Effector memory CD4-positive, alpha-beta T cell (primary cell): ENCODE results near the gene RTN4RL2.
A peak's percentile ranks its signal among the peaks of the same experiment; 100 is the strongest.

Experiments used
- DNase-seq, 3 donors: peaks; one replicate each; pipeline ENCODE4 v3.0.0-alpha.2; 2020
- H3K27ac ChIP-seq: 2 replicates; pipeline ENCODE4 v1.7.0; 2013; ENCODE audit warnings: mild to moderate bottlenecking, low read length, moderate library complexity; ENCODE audit not compliant: insufficient read depth, poor library complexity, severe bottlenecking
- H3K27me3 ChIP-seq: replicated peaks from 2 replicates; pipeline ENCODE4 v1.7.0; 2013; ENCODE audit warnings: mild to moderate bottlenecking, low read length; ENCODE audit not compliant: insufficient read depth, control insufficient read depth, poor library complexity, severe bottlenecking
- H3K36me3 ChIP-seq: 2 replicates; pipeline ENCODE4 v1.7.0; 2013; ENCODE audit warnings: mild to moderate bottlenecking, low read length, moderate library complexity; ENCODE audit not compliant: control insufficient read depth, insufficient read depth
- H3K4me1 ChIP-seq: 2 replicates; pipeline ENCODE4 v1.7.0; 2013; ENCODE audit warnings: low read length, mild to moderate bottlenecking; ENCODE audit not compliant: control insufficient read depth, insufficient read depth, poor library complexity, severe bottlenecking
- H3K4me3 ChIP-seq: 2 replicates; pipeline ENCODE4 v1.7.0; 2013; ENCODE audit warnings: low read length, low read depth, mild to moderate bottlenecking; ENCODE audit not compliant: insufficient read depth, poor library complexity, severe bottlenecking
- H3K9me3 ChIP-seq: 2 replicates; pipeline ENCODE4 v1.7.0; 2013; ENCODE audit warnings: mild to moderate bottlenecking, low read length, moderate library complexity; ENCODE audit not compliant: control insufficient read depth

RTN4RL2 gene

DNA sequence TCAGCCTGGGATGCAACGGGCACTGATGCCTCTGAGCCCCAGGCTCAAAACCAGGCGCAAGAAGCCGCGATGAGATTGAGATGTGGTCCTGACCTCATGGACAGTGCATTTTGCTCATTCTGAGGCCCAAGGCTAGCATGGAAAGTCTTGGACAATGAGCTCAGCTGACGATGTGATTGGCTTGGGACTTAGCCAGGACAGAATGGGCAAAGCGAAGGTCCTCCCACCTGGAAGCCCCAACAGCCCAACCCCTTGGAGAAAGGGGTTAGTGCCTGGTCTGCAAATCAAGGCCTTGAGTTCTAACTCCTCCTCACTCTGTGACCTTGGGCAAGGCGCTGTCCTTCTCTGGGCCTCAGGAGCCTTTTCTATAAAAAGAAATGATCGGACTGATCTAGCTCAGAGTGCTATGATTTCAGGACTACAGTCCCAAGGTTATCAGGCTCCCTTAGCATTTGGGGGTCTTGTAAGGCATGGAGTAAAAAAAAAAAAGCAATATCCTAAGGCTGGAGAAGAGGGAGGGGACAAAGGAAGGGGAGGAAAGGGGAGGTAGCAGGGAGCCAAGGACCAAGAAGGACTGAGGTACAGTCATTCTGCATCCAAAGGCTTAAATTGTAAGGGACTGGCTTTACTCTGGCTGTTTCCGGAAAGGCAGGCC is 36.1 kb upstream of the RTN4RL2 start:
- H3K36me3 ChIP-seq = no peaks in the 10 kb centered on the region
- no peak for DNase-seq
- H3K4me1 ChIP-seq = peaks cover 28% of the 10 kb centered on the region
- H3K27ac ChIP-seq = peak overlapping the region; percentile 68
- no peaks in the 10 kb centered on the region for H3K9me3 ChIP-seq
- H3K27me3 ChIP-seq = no peaks in the 10 kb centered on the region
- no peak overlapping the region for H3K4me3 ChIP-seq

DNA sequence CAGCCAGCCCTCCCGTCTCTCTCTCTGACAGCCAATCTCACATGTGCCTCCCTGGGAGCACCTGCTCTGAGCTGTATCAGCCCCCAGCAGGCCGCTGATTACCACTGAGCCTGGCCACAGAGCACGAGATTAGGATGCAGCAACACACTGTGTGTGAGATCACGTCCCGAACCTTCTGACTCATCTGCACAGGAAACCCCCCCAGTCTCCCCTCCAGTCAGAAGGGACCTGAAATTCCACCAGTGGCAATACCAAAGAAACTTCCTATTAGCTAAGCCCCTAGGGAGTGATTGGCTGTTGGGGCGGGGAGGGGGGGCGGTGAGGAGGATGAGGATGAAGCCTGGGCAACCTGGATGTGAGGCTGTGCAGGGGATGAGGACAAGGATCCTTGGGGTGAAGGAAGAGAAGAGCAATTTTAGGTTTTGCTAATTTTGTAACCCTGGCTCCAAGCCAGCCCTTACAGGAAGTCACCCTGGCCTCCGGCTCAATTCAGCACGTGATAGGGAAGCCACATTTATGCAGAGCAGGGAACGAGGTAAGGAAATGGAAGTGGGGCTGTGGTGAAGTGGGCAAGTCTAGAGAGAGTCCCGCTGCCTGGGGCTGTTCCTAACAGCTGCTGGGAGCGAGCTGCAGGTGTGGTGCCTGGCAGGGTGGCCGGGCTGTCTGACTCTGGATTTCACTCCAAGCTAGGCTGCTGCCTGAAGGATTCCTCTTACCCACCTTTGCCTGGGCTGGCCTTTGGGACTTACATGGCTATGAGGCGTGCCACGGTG is 35.4 kb upstream of the RTN4RL2 start:
- Histone ChIP-seq H3K4me1 (peaks cover 28% of the 10 kb centered on the region), H3K36me3 (no peaks in the 10 kb centered on the region)
- DNase-seq = peak; percentile 71 to 84 (median 80)

DNA sequence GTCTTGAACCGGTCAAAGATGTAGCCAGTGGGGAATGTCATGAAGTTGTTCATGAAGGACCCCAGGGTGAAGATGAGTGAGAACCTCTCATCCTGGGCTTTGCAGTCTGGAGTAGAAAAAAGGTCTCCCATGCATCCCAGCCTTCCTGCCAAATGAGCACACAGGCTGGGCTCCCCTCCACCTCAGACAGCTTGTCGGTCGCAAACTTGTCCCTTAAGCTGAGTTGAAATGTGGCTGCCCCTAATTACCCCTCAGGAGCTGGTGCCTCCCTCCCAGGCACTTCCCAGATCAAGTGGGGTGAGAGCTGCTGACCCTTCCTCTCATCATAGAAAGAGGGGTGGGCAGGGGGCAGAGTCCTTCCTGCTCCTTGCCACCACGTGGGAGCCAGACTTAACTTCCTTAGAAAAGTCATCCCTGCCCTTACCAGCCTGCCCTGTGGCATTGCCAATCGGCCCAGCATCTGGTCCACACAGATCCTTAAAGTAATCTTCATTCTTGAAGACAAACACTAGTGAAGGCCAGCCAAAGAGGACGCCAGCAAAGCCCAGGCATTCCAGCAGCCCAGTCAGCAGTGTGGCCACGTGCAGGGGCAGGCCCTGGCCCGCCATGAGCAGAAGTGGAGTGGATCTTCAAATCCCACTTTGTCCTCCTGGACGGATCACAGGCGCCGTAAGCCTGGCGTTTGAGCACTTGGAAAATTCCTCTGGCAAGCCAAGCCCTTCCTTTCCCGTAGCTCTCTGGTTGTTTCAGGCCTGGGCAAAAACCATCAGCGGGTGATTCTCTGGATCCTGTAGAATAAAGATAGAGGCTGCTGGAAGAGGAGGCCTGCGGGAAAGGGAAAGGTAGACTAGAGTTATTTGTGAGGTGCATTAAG is 34.5 kb upstream of the RTN4RL2 start:
- H3K27ac ChIP-seq = peak overlapping the region; percentile 59
- no peak for DNase-seq
- no peaks in the 10 kb centered on the region for H3K27me3 ChIP-seq
- H3K36me3 ChIP-seq = no peaks in the 10 kb centered on the region
- H3K4me3 ChIP-seq = peak overlapping the region; percentile 61
- peaks cover 28% of the 10 kb centered on the region for H3K4me1 ChIP-seq
- H3K9me3 ChIP-seq = no peaks in the 10 kb centered on the region

More for the DNA sequence above, 35.4 kb upstream of the RTN4RL2 start:
- Histone ChIP-seq H3K9me3 (no peaks in the 10 kb centered on the region), H3K4me3 (peak overlapping the region; percentile 28), H3K27ac (peak overlapping the region; percentile 68), H3K27me3 (no peaks in the 10 kb centered on the region)

DNA sequence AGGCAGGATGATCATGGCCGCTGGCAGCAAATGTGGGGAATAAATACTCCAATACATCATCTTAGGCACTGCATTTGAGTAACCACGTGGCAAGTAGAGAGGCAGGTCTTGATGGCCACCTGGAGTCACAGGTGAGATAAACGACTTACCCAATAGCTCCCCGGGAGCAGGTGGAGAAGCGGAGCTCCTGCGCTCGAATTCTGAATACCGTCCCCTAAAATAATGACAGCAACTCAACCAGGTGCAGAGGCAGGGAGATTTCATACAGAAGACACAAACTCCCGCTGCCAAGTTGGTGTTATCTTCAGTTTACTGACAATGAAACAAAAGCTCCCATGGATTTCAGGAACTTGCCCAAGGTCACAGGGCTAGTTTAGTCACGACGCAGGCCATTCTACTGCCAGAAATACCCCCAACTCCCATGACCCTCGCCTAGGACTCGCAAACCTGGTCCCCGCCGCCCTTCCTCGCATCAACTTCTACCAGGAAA is 33.8 kb upstream of the RTN4RL2 start:
- peak overlapping the region; percentile 61 for H3K4me3 ChIP-seq
- no peaks in the 10 kb centered on the region for H3K27me3 ChIP-seq
- peak overlapping the region; percentile 56 for H3K27ac ChIP-seq
- DNase-seq = no peak
- H3K36me3 ChIP-seq = no peaks in the 10 kb centered on the region
- no peaks in the 10 kb centered on the region for H3K9me3 ChIP-seq
- peaks cover 28% of the 10 kb centered on the region for H3K4me1 ChIP-seq

DNA sequence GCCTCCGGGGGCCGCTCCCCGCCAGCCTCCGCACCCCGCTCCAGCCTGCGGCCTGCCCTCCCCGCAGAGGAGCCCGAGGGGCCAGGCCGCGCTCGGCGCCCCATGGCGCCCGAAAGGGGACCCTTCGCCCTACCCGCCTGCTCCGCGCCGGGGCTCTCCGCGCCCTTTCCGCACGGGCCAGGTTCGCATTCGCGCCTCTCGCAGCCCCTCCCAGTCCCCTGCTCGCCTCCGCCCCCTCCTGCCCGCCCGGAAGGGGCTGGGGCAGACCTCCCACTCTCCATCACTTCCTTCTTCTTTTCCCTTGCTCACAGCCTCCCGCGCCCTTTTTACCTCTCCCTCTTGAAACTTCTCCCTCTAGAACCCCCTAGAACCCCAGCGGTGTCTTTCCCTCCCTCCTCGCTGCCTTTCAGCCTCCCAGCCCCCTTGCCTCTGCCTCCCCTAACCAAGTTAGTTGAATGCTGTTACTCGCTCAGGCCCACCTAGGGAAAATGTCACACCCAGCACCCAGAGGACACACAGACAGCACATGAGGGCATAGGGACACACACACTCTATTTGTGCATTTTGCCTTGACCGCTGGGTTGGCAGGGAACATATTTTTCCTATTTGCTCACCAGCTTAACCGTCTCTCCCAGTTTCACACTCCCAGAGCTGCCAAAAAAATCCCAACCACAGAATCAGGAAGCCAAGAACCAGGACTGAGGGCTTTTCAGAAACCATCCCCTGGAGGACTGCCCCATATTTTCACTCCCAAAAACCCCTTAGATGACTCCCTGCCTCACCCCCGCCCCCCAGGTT is 33.2 kb upstream of the RTN4RL2 start, which contains the start of gene SLC43A3:
TSS of gene SLC43A3 (minus strand) at position 193 of the 798 bp plus-strand sequence. CDS start 949 bp downstream, outside the sequence.
- Histone ChIP-seq H3K4me3 (peak within 1 kb of the TSS; percentile 61), H3K27ac (peak within 1 kb of the TSS; percentile 56), H3K9me3 (no peaks in the 10 kb centered on the region), H3K36me3 (no peaks in the 10 kb centered on the region), H3K27me3 (no peaks in the 10 kb centered on the region), H3K4me1 (peaks cover 28% of the 10 kb centered on the region)
- DNase-seq = peak; percentile 31 to 35 (median 32)

DNA sequence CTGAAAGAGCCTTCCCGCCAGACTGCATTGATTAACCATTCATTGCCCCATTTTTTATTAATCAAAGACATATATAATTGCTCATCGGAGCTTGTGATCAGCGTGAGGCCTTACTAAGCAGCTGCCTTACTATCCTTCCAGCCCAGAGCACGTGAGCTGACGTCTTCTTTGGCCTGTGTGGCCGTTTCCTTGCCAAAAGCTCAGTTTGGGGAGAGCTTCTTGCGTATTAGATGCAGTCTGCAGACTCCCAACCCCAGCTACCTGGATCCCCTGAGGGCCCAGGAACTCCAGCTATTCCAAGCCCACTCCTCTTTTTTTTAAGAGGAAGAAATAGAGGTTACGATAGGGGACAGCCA is 32.6 kb upstream of the RTN4RL2 start:
- Histone ChIP-seq H3K9me3 (no peaks in the 10 kb centered on the region), H3K4me1 (peaks cover 28% of the 10 kb centered on the region), H3K27me3 (no peaks in the 10 kb centered on the region), H3K27ac (no peak overlapping the region), H3K36me3 (no peaks in the 10 kb centered on the region), H3K4me3 (no peak overlapping the region)
- no peak for DNase-seq

DNA sequence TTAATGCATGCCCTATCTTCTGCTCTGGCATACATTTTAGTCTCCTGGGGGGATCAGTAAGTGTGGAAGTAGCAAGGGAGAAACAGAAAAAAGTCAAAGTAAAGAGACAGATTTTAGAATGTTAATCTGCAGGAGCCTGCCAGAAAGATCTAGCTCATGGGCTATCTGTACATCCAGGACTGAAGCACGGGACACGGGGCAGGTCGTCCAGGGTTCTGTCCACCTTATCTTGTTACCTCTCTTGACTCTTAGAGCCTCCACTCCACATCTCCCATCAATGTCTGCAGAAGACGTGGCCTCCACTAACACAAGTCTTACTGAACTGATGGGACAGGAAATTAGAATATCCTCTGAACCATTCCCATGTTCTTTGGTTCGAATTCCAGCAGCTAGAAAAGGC is 31.7 kb upstream of the RTN4RL2 start:
- DNase-seq = no peak
- H3K36me3 ChIP-seq = no peaks in the 10 kb centered on the region
- no peaks in the 10 kb centered on the region for H3K9me3 ChIP-seq
- no peak overlapping the region for H3K4me3 ChIP-seq
- H3K4me1 ChIP-seq = peaks cover 28% of the 10 kb centered on the region
- no peaks in the 10 kb centered on the region for H3K27me3 ChIP-seq
- H3K27ac ChIP-seq = no peak overlapping the region

DNA sequence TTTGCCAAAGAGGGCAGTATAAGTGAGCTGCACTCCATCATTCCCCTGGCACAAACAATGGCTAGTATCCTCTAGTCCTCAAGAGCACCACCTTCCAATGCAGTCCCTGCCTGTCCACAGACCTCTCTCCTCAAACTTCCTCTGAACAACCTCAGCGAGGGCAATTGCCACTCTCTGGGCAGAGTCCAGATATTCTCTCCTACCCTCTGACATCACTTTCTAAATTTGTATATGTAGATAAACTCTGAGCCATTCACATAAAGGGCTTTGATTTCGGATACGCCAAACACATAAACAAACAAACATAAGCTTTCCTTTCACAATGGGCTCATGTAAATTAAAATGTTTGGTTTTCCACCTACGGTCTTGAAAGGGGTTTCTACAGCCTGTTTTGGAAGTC is 30.4 kb upstream of the RTN4RL2 start:
- H3K9me3 ChIP-seq = no peaks in the 10 kb centered on the region
- DNase-seq = no peak
- peaks cover 19% of the 10 kb centered on the region for H3K4me1 ChIP-seq

DNA sequence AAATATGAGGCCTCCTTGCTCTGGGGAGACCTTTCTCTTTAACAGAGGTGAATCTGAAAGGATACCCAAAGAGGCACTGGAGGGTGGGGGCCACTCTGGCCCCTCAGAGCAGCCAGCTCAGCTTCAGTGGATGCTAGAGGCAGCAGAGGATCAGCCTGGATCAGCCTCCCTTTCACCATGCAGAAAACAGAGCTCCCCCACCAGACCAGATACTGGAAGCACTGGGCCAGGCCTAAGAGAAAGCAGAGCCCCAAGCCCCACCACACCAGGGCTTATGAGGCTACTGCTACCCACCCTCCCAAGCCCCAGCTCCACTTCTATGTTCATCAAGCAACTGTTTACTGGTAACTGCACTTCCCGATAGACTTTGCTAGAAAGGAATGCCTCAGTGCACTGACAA is 29.4 kb upstream of the RTN4RL2 start:
- H3K36me3 ChIP-seq = no peaks in the 10 kb centered on the region
- H3K27me3 ChIP-seq = no peaks in the 10 kb centered on the region
- H3K9me3 ChIP-seq = no peaks in the 10 kb centered on the region
- H3K4me3 ChIP-seq = no peak overlapping the region
- no peak overlapping the region for H3K27ac ChIP-seq
- H3K4me1 ChIP-seq = peaks cover 9% of the 10 kb centered on the region
- DNase-seq = no peak

More for the DNA sequence above, 30.4 kb upstream of the RTN4RL2 start:
- Histone ChIP-seq H3K27me3 (no peaks in the 10 kb centered on the region), H3K4me3 (no peak overlapping the region), H3K27ac (no peak overlapping the region), H3K36me3 (no peaks in the 10 kb centered on the region)
